GM12875 (cell line): Measurements from ENCODE around the gene PDGFD.

Experiments
- H3K4me3 ChIP-seq: one replicate; pipeline ENCODE4 v1.5.1; 2011; ENCODE audit warnings: low read depth, low read length, control low read depth
- TF ChIP-seq, protein P1 (sequence below): IDR thresholded peaks from 2 replicates; pipeline ENCODE4 v1.5.1; 2011; ENCODE audit warnings: low read depth, mild to moderate bottlenecking, control low read depth, inconsistent platforms, low read length, moderate library complexity, borderline replicate concordance; ENCODE audit not compliant: insufficient read depth

The PDGFD gene

DNA sequence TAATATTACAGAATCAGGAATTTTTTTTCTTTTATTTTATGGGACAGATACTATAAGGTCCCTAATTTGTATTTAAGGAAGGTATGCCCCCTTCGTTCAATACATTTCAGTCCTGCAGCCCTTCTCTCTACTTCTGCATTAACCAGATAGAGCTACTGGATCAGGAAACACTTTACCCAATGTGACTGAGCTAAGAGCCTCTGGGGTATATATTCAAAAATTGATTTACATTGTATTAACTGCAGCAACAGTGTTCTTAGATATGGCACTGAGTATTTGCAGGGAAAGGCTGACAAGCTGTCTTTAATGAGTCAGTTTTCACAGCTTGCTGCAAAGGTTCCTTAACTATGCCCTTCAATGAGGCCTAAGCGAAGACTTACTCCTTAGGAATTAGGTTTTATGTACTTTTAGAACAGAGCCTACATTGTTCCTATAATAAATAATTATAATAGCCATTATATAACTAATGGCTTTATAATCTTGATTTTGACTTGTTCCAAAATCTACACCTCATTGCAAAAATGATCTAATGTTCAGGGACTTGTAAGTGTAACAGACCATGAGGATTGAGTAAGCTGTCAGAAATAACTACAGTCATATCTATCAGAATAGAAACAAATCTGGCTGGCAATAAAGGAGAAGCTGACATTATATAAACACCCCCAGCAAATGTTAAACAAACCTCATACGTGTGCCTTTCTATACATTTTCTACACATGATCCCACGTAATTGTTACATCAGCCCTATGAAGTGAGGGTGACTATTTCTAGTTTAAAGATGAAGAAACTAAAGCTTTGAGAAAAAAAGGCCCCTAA, 72.5 kb downstream of the PDGFD start:
- TF ChIP-seq, protein P1, sequence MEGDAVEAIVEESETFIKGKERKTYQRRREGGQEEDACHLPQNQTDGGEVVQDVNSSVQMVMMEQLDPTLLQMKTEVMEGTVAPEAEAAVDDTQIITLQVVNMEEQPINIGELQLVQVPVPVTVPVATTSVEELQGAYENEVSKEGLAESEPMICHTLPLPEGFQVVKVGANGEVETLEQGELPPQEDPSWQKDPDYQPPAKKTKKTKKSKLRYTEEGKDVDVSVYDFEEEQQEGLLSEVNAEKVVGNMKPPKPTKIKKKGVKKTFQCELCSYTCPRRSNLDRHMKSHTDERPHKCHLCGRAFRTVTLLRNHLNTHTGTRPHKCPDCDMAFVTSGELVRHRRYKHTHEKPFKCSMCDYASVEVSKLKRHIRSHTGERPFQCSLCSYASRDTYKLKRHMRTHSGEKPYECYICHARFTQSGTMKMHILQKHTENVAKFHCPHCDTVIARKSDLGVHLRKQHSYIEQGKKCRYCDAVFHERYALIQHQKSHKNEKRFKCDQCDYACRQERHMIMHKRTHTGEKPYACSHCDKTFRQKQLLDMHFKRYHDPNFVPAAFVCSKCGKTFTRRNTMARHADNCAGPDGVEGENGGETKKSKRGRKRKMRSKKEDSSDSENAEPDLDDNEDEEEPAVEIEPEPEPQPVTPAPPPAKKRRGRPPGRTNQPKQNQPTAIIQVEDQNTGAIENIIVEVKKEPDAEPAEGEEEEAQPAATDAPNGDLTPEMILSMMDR: no peak
- H3K4me3 ChIP-seq: no peak overlapping the region

DNA sequence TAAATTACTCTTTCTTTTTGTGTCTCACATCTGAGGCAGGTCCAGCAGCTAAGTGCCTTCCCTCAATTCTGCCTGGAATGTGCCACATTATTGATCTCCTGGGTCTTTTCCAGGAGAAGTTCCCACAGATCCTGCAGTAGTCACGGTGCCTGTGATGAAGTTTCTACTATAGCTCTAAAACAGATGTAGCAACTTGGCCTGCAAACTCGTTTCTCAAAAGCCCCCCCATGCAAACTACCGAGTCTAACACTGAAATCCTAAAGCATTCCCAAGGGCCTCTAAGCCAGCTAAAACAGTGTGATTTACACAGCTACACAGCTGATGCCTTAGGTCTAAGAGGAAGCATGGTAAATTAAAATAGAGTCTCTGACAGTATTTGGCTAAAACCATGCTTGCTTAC, 73.2 kb downstream of the PDGFD start:
- TF ChIP-seq, protein P1: no peak
- no peak overlapping the region for H3K4me3 ChIP-seq

DNA sequence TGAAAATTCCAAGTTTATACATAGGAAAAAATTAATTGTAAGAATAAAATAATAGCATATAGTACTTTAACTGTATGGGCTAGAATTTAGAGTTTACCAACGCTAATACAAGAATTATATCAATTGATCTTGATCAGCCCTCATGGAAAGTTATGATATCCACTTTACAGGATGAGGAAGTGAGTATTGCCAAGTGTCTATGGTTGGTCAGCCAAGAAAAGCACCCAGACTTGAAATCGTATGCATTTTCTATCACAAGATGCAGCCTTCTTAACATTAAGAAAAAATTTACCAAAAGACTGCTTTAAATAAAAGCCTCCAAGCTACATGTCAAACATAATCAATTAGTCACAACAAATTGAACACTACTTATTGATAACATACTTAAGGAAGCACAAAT, 74.5 kb downstream of the PDGFD start:
- TF ChIP-seq, protein P1: no peak

DNA sequence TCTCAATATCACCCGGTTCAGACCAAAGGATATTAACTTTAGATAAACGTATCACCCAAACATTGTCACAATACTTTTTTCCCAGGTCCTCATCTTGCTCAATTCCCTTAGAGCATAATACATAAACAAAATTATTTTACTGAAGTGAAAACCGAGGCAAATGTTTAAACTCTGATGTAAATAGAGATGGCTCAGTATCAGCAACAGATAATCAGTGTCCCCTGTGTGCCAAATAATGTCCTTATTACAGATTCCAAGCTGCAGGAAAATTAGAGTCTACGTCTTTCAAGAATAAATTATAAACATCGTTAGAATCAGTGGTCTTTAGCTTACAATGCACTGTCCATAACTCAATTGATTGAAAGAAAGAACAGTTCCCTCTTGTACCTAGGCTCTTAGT, 77.3 kb downstream of the PDGFD start:
- TF ChIP-seq, protein P1: no peak

More for the DNA sequence above, 74.5 kb downstream of the PDGFD start:
- no peak overlapping the region for H3K4me3 ChIP-seq

DNA sequence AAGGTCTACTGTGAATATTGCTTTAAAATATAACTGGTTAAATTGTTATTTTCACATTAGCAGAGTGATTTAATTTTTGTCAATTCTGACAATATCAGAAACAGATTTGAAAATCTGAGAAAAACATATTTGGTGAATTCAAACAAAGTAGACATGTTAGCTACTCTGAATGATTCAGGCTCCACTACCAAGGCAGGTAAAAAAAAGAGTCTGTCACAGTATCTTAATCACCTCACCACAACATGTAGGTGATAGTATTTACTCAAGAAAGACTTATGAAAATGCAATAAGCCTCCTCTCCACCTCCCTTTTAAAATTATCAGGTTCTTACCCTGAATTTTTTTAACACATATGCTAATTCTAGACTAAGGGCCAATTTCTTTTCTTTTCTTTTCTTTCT, 85.0 kb downstream of the PDGFD start:
- H3K4me3 ChIP-seq: no peak overlapping the region
- TF ChIP-seq, protein P1: no peak

More for the DNA sequence above, 77.3 kb downstream of the PDGFD start:
- H3K4me3 ChIP-seq: no peak overlapping the region

DNA sequence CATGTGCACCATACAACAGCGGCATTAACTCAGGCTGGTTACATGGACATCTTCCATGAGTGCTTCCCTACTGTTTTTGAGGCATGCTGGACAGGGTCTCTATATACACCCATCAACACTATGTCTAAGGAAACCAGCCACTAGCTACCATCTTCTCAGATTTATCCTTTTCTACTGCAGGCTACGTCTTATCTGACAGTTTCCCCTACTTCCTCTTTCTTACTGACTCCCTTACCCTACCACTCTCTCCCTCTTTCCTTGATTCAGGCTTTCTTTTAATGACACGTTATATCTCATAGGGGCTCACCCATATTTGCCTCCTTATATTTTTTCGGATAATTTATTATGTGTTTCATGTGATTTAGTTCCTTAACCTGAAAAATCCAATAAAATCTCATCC, 85.7 kb downstream of the PDGFD start:
- TF ChIP-seq, protein P1: no peak
- no peak overlapping the region for H3K4me3 ChIP-seq

DNA sequence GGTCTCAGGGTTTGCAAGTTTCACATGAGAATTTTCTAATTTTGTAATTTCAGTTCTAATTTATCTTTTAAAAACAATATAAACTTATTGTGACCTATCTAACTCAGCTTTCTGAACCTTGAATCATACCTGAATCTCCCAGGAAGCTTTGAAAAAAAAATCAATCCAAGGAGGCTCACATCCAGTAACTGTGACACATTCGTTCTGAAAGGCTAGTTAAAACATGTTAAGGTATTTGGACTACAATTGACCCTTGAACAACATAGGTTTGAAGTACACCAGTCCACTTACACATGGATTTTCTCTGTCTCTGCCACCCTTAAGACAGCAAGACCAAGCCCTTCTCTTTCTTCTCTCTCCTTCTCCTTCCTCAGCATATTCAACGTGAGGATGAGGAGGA, 87.5 kb downstream of the PDGFD start:
- no peak overlapping the region for H3K4me3 ChIP-seq

More for the DNA sequence above, 87.5 kb downstream of the PDGFD start:
- TF ChIP-seq, protein P1: no peak
